Glomerular endothelial cell (primary cell): ENCODE data around the gene RTN4RL1. TPM values are rescaled to one million over a fixed set of nuclear protein-coding genes. Genes with fewer than 3 reads are reported as not detected.

ENCODE experiments used
- DNase-seq: peaks from one replicate; pipeline ENCODE4 v3.0.0-alpha.2; 2011; ENCODE audit warnings: low read depth, low spot score; ENCODE audit errors: extremely low read depth
- total RNA-seq: library from RNA; depleted of rRNA; stranded (reverse); fragments of >200 nt; gene quantifications from 2 replicates; pipeline ENCODE4 v1.2.3, GENCODE V29; 2015

Gene RTN4RL1
- total RNA-seq, 1 donor from 2014 or later = not detected

DNA sequence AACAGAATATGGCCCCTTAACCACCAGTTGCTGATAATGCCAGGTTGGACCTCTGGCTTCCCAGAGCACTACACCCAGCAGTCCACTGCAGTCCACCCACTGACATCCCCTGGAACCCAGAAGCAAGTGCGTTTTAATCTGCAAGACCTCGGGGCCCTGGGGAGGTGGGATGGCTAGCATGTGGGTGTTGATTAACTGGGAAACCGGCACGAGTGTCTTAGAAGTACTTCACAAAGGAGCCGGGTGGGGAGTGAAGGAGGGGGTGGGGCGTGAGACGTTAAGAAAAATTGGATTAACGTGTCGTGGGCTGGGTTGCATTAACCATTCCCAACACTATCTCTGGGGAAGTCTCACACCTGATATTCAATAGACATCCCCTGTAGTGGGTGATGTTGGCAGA, 23.7 kb upstream of the RTN4RL1 start:
- DNase-seq = no peak

DNA sequence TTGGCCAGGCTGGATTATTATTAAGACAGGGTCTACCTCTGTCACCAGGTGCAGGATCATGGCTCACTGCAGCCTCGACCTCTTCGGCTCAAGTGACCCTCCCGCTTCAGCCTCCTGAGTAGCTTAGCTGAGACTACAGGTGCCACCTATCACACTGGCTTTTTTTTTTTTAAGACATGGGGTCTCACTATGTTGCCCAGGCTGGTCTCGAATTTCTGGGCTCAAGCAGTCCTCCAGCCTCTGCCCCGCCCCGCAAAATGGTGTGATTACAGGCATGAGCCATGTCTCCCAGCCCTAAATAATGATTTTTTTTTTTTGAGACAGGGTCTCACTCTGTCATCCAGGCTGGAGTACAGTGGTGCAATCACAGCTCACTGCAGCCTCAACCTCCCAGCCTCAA, 22.5 kb upstream of the RTN4RL1 start:
- no peak for DNase-seq

DNA sequence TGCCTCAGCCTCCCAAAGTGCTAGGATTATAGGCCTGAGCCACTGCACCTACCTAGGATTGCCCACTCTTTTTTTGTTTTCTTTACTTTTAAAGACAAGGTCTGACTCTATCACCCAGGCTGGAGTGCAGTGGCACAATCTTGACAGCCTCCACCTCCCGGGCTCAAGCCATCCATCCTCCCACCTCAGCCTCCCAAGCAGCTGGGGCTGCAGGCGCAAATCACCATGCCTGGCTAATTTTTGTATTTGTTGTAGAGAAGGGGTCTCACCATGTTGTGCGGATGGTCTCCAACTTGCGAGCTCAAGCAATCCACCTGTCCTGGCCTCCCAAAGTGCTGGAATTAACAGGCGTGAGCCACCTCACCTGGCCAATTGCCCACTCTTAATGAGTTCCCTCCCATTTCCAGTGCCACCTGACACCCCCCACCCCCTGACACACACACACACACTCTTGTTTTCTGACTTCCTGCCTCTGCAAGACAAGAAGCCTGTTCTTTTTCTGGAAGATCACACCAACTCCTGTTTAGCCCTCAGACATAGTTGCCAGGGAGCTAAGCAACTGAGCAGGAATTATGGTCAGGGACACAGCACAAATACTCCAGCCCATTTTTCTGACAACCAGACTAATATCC, 19.2 kb upstream of the RTN4RL1 start:
- DNase-seq = no peak

DNA sequence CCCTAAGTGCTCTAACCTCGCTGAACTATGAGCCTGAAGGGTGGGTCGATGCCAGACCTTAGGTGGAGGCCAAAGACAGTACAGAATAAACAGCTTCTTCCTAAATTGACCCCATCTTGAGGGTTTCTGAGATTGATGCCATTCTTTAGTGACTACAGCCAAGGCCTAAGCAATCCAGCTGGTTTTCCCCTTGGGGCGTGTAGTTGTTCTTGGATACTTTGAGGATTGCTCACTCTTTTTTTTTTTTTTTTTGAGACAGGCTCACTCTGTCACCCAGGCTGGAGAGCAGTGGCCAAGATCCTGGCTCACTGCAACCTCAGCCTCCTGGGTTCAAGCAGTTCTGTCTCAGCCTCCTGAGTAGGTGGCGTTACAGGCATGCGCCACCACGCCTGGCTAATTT, 18.7 kb upstream of the RTN4RL1 start:
- no peak for DNase-seq

DNA sequence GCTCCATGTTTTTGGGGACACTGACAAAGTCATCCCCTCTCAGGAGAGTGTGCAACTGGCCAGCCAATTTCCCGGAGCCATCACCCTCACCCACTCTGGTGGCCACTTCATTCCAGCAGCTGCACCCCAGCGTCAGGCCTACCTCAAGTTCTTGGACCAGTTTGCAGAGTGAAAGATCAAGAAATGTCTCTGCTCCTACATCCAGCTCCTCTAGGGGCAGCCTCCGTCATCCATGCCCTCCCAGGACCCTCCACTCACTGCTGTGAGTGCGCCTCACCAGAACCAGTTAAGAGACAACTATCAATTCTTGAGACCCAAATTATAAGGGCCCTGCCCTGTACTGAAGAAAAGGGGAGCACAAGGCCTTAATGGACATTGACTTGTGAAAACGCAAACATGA, 17.8 kb upstream of the RTN4RL1 start:
- DNase-seq = no peak

DNA sequence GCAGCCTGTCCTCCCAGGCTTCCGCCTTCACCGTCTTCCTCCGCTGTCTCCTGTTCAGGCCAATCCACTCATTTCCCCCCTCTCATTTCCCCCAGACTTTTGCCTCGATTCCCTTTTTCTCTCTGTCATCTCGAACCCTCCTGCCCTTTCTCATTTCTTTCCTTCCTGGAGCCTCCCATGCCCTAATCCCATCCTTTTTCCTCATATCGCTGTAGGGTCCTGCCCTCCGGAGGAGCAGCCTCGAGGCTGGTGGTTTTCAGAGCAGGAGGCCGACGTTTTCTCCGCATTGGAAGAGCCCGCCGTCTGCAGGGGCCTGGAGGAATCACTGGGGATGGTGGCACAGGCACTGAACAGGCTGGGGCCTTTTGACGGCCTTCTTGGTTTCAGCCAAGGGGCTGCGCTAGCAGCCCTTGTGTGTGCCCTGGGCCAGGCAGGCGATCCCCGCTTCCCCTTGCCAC, 17.3 kb upstream of the RTN4RL1 start:
- DNase-seq = no peak

DNA sequence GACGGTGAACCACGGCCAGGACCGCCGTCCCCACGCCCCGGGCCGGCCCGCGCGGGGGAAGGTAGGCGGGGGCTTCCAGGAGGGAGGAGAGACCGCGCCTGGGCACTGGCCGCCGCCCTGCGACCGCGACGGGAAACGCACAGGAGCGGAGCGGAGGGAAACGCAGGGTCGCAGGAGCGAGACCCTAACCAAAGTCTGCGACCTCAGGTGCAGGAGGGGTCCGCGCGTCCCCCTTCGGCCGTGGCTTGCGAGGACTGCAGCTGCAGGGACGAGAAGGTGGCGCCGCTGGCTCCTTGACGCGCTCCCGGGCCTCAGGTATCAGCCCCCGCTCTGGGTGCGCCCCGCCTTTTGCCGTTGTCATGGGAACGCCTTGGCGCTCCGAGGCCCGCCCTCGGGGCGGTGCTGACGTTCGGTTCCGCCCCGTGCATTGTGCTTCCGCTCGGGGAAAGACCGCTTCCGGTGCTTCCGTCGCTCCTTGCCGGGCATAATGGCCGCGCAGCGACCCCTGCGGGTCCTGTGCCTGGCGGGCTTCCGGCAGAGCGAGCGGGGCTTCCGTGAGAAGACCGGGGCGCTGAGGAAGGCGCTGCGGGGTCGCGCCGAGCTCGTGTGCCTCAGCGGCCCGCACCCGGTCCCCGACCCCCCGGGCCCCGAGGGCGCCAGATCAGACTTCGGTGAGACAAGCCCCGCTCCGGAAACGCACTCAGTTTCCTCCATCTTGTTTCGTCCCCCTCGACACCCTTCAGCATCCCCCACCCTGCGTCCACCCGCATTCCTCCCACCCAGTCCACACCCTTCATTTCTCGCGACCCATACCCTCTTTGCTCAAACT, 16.6 kb upstream of the RTN4RL1 start, which contains the start of gene OVCA2:
Gene OVCA2 (plus strand): TSS at position 462 of the 829 bp plus-strand sequence. CDS start 26 bp downstream, at position 488.
- DNase-seq = peak; percentile 48

DNA sequence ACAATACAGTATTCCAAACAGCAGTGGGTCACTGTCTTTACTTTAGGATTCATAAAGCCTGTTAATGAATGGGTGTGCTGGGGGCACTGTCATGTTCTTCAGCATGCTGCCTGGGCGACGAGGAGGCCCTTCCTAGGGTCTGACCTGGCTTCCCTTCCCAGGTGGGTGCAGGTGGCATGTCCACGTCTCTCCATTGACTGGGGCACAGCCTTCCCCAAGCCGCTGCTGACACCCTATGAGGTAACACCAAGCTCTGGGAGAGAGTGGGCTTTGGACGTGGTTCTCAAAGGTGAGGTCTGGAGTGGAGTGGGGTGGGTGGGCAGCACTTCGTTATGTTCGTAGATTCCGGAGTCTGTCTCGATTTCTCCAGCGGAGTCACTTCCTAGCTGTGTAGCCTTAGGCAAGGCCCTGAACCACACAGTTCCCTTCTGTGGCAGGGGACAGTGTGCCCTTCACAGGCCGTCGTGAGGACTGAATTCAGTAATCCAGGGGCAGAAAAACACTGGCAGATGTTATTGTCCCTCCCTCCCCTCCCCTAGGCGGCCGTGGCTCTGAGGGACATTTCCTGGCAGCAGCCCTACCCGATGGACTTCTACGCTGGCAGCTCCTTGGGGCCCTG, 15.9 kb upstream of the RTN4RL1 start:
- no peak for DNase-seq

DNA sequence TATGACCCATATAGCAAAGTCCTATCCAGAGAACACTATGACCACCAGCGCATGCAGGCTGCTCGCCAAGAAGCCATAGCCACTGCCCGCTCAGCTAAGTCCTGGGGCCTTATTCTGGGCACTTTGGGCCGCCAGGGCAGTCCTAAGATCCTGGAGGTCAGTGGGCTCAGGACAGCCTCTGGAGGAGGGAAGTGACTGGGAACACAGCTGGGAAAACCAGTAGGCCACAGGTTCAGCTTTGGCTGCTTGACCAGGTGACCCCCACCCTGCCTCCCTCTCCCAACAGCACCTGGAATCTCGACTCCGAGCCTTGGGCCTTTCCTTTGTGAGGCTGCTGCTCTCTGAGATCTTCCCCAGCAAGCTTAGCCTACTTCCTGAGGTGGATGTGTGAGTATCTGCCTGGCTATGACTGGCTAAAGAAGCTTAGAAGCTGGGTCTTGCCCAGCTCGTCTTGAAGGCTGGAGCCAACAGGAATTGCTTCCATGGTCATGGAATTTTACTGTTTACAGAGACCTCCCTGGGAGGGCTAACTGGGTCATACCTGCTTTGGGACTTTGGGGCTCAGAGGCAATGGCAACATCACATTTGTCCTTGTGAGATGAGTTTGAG, 15.2 kb upstream of the RTN4RL1 start:
- DNase-seq = no peak

DNA sequence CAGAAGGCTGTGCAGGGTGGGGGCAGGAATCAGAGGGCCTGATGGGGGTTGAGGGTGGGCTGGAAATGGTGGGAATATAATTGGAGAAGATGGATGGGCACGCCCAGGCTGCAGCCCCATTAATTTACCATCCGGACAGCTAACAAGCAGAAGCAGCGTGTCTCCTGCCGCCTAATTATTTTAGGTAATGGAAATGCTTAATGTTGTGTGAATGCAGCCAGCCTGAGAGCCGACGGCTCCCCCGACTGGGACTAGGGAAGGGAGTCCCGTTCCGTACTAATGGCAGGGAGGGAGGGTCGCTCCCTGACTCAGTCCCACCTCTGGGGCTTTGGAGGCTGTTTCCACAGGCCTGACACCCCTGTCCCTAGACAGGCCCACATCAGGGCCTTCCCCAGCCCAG, 12.0 kb upstream of the RTN4RL1 start:
- DNase-seq = no peak

DNA sequence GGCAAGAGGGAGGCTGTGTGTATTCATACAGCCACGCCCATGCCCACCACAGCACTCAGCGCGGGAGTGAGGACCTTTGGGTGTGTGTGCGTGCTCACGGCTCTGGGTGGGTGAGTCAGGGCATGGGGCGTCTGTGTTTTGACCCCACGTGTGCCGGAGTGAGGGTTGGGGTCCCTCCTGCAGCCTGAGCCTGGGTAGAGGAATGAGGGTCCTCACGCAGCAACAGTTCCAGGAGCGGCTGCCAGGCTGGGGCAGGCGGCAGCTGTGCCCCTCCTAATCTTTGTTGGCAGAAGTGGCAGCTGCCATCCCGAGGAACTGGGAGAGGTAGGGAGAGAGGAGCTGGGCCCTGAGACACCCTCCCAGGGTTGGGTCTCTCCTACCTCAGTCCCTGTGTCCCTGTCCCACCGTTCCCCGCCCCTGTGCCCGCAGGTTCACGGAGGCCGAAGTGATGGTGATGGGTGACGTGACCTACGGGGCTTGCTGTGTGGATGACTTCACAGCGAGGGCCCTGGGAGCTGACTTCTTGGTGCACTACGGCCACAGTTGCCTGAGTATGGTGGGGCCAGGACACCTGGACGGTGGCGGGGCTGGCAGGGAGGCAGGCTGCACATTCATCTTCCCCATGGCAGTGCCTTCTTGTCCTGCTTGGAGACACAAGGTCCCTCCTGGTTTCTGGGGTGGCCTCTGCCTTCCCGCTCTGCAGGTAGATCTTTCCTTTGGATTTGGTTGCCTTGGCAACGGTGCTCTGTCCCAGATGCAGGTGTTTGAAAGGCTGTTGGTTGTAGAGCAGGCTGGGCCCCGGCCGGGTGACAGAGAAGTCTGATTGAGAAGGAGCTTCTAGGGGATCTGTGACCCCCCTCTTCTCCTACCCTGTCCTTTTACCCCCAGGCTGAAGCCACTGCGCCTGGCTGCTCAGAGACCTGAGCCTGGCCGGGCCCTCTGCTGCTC, 10.7 kb upstream of the RTN4RL1 start:
- no peak for DNase-seq

DNA sequence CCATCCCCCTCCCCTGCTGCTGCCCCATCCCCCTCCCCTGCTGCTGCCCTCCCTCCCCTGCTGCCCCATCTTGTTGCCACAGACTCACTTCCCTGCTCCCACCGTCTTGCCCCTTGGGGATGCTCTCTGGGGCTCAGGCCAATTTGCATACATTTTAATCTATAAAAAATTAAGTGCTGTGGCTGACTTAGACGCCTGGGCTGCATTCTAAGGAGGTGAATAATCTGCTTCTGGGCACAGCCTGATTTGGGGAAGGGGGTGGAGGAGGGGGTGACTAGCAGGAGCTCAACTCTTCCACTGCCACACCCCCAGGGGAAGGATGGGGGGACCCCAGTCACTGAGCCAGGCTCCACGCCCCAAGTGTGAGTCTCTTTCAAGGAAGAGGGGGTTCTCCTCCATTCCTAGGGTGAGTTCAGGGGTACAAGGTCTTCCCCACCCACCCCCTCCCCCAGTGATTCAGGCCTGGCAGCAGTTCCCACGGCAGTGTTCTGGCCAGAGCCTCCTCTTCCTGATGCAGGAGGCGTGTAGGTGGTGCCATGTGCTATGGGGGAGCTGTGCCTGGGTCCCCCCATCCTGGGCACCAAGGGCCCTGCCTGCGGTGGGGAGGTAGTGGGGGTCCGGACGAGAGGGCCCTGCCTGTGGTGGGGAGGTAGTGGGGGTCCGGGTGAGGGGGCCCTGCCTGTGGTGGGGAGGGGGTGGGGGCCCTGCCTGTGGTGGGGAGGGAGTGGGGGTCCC, 9.8 kb upstream of the RTN4RL1 start:
- DNase-seq = no peak

DNA sequence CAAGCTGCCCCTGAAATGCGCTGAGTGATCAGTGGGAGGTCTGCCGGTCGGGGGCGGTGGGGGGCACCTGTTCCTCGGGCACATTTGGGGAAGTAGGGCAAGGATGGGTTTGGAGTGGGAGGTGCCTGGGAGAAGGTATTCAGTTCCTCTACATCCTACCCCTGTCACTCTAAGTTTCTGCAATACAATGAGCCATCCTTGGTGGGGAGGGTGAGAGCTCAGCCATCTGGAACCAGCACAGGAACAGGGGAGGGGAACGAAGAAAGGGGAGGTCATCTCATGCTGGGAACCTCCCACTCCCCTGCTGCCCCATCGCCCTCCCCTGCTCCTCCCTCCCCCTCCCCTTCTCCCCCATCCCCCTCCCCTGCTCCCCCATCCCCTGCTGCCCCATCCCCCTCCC, 9.0 kb upstream of the RTN4RL1 start:
- no peak for DNase-seq

DNA sequence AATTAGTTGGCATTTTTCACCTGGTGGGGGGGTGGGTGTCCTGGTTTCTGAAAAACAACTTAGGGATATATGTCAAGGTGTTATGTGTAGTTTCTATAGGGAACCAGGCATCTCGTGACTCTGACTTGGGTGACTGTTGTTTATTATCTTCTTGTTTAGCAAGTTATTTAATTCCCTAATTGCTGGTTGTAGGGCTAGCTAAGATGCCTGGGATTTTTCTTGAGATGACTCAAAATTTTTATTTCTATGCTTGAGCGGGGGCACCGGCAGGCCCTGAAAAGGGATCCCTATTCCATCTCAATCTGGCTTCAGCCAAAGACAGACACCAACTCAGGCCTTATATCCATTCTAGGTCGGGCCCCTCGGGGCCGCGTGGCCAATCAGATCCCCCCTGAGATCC, 8.0 kb upstream of the RTN4RL1 start:
- no peak for DNase-seq

DNA sequence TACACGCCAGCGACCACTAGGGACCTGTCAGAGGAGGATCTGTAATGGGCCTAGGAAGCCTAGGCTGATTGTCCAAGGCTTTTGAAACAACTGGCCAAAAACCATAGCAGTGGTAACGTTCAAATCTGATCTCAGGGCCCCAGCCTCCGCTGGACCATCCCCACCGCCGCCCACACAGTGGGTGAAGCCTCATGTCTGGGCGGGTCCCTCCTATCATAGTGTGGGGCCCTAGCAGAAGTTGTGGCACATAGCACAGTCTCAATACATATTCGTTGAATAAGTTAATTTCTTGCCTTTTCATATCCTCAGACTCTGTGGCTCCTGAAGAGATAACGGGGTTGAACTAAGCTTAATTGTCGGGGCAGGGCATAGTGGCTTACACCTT, 5.6 kb upstream of the RTN4RL1 start:
- peak; percentile 52 for DNase-seq

DNA sequence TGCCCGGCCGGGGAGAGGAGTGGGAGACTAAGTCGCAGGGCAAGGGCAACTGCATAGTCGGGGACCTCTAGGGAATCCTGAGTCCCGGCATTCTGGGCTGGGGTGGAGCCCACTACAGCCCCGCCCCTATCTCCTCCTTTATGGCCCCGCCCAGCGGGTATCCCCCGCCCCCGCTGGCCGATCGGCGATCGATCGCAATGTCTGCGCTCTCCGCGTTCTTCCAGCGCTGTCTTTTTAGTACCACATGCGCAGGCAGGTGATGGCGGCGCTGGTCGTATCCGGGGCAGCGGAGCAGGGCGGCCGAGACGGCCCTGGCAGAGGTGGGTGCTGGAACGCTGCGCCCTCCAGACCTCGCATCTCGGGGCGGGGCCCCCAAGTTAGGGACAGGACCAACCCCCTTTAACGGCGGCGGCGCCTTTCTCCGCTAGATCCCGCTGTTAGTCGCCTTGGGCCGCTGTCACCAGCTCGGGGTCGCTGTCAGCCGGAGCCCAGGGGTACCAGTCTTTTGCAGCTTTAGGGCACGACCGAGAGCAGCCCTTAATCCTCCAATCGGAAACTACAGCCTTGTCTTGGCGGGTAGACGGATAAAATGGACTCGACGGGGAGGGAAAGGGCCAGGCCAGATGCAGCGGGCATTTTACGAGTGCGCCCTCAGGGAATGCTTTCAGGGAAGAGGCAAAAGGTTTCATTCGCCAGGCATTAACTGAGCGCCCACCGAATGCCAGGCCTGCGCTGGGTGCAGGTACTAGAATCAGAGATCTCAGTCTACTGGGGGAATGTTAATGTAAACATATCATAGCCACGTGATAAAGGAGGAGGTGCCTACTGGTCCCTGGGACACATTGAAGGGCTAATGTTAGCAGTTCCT, 5.0 kb upstream of the RTN4RL1 start, which contains the start of gene DPH1:
Gene DPH1 (plus strand): TSS at position 243 of the 868 bp plus-strand sequence. CDS start 17 bp downstream, at position 260.
- peak; percentile 44 for DNase-seq

DNA sequence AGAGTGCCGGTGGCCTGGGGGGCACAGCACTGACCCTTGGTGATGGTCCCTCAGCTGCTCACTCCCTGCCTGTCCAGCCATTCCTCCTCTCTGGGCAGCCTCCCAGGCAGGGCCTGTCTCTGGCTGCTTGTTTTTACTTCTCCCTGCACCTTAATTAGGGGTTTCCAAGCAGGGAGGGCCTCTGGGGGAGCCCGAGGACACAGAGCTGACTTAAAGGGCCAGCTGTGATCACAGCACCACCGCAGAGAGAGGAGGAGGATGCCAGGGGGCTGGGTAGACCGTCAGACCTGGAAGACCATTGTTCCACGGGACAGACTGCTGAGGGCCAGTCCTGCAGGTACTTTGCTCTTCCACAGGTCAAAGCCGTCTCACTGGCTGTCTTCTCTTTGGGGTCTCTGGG, 3.6 kb upstream of the RTN4RL1 start:
- DNase-seq = no peak

DNA sequence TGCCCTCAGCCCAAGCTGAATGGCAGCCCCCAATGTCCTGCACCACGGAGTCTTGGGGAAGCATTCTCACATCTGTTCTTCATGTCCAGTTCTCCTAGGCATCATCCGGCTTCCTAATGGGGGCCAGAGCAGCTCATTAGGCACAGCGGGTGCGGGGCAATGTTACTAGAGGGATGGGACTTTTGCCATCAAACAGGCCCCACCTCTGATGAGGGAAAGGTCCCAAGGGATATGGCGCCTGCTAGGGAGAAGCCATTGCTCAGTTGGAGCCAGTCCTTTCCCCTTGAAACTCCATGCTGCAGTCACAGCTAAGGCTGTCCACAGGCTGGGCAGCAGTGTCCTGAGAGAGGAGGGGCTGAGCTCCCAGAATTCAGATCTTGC, 3.1 kb upstream of the RTN4RL1 start:
- DNase-seq = no peak
